Esophagus squamous epithelium (tissue), 4 donors: ENCODE results near the gene CAB39L.

Experiments
- CTCF ChIP-seq, 6 experiments: fragments of 450-650 bp in 4 of 6; fragments of 200-600 bp in 2 of 6; sonication (generic) in 2 of 6; IDR thresholded peaks; one replicate each; pipeline ENCODE4 v1.5.1; 2016 to 2019; ENCODE audit warnings: antibody characterized with exemption in 6 of 6, mild to moderate bottlenecking in 4 of 6, moderate library complexity in 4 of 6
- POLR2A ChIP-seq, 4 donors: fragments of 450-650 bp; IDR thresholded peaks; one replicate each; pipeline ENCODE4 v1.6.1; 2017; ENCODE audit warnings: antibody characterized with exemption in 4 of 4, mild to moderate bottlenecking in 4 of 4, moderate library complexity in 3 of 4

DNA sequence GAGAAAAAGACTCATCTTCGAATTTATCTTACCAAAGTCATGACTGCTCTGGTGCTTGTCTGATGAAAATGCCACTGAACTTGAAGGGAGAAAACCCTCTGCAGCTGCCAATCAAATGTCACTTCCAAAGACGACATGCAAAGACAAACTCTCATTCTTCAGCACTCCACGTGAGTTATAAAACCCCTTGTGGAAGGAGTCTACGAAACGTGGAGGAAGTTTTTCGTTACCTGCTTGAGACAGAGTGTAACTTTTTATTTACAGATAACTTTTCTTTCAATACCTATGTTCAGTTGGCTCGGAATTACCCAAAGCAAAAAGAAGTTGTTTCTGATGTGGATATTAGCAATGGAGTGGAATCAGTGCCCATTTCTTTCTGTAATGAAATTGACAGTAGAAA, 32.7 kb upstream of the CAB39L start:
- TF ChIP-seq POLR2A (IDR thresholded peaks at IDR 0.05) (no peak), CTCF (IDR thresholded peaks at IDR 0.05) (no peak)
